SK-N-MC (cell line): ENCODE results near the gene EGFR.

Experiments used
- EZH2 ChIP-seq: fragments of 200-600 bp; sonication (generic); IDR thresholded peaks from one replicate; pipeline ENCODE4 v1.6.1; 2017; ENCODE audit warnings: antibody characterized with exemption
- FOXP2 ChIP-seq: optimal IDR thresholded peaks from 2 replicates; pipeline ENCODE3; 2011; ENCODE audit warnings: mild to moderate bottlenecking, moderate library complexity; ENCODE audit not compliant: insufficient read depth; ENCODE audit errors: extremely low read length, control extremely low read depth
- POLR2AphosphoS5 ChIP-seq: IDR thresholded peaks from 2 replicates; pipeline ENCODE4 v1.6.1; 2012; ENCODE audit warnings: mild to moderate bottlenecking, low read depth, low read length, borderline replicate concordance

DNA sequence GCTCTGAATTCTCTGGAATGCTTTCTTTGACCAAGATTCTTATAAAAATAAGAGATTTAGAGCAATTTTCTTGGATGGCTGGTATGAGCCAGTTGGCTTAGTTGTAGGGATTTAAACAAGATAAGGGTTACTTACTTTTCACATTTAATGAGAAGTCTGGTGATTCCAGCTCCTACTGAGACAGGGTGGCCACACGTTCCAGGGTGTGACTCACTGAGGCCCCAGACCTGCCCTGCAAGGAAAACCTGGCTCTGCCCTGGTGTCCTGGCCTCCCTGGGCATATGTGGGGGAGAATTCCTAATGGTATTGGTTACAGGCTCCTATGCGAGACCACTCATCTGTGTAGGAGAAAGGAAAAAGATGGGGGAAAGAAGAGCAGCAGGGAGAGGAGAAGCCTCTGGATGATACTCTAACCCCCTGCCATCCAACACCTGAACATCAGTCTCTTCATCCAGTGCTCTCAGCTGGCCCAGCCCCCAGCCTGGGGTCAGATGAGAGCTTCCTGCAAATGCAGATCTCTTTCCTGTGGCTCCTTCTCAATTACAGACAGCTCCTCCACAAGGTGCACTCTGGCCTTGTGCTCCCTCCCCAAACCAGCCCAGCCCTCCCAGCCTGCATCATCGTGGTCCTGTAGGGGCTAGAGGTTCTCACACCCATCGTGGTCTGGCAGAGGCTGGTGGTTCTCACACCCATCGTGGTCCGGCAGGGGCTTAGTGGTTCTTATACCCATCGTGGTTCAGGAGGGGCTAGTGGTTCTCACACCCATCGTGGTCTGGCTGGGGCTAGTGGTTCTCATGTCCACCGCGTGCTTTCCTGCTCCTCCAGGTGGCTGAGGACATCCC is 139.9 kb downstream of the EGFR start:
- TF ChIP-seq EZH2 (no peak), POLR2AphosphoS5 (no peak), FOXP2 (no peak)
